ENCODE measurements around the gene EPN2. TPM values are rescaled to one million over a fixed set of nuclear protein-coding genes. Genes with fewer than 3 reads are reported as not detected.

EPN2 gene
- polyA plus RNA-seq, 1 of the 3 experiments (the other 2 are of a cell fraction) = 38.9 TPM

GRCh38 chr17:19308398-19308797, 71.2 kb downstream of the EPN2 start:
- no peak overlapping the region for H3K4me3 ChIP-seq (ENCODE audit: low read depth in 2 of 2, low read length in 1 of 2)
- H3K4me2 ChIP-seq = no peak overlapping the region
- peaks cover 15 to 20% of the 10 kb centered on the region in 2 experiments for H3K36me3 ChIP-seq (replicated peaks in 1 of 2; ENCODE audit: control insufficient read depth in 1 of 2, insufficient read depth in 2 of 2, low read length in 1 of 2)
- no peak overlapping the region for H3K9ac ChIP-seq
- TF ChIP-seq MEF2A (IDR thresholded peaks at IDR 0.05; ENCODE audit: borderline replicate concordance, low read depth) = no peak
- 0 out of 2 replicates have a peak, but pooled peaks cover 3% of the 10 kb centered on the region for H4K20me1 ChIP-seq (ENCODE audit: insufficient read depth)
- H3K27me3 ChIP-seq (ENCODE audit: insufficient read depth) = no peaks in the 10 kb centered on the region
- H3F3A ChIP-seq (replicated peaks; ENCODE audit: insufficient read depth) = peaks cover 8% of the 10 kb centered on the region
- peaks cover 19 to 22% of the 10 kb centered on the region in 2 experiments; a peak in 3 of 4 replicates for H3K4me1 ChIP-seq (ENCODE audit: control insufficient read depth in 1 of 2, insufficient read depth in 2 of 2, low read depth in 1 of 2, low read length in 1 of 2)
- no peak for DNase-seq
- POLR2A ChIA-PET = interaction anchor here (0.7 kb wide), 1 partner anchor 13 kb away, joined by 10 read pairs; no protein-coding TSS in a partner anchor
- H3K9me3 ChIP-seq = no peaks in the 10 kb centered on the region
- H3K79me2 ChIP-seq (ENCODE audit: insufficient read depth) = peaks cover 11% of the 10 kb centered on the region; the same call in 1 of the 2 replicates
- H3K27ac ChIP-seq (ENCODE audit: low read depth in 2 of 2, low read length in 1 of 2) = no peak overlapping the region
- no peaks in the 10 kb centered on the region for H3K9me2 ChIP-seq
- H2AFZ ChIP-seq (ENCODE audit: low read depth) = no peak overlapping the region
- 95% methylated on average over 8 of the region's 8 CpGs for WGBS (ENCODE audit: low lambda C conversion rate)
- CTCF ChIA-PET = interaction anchor here (0.6 to 0.8 kb wide), 2 partner anchors 13 to 54 kb away, joined by 3 read pairs; partner anchors contain the start of gene B9D1

DNA sequence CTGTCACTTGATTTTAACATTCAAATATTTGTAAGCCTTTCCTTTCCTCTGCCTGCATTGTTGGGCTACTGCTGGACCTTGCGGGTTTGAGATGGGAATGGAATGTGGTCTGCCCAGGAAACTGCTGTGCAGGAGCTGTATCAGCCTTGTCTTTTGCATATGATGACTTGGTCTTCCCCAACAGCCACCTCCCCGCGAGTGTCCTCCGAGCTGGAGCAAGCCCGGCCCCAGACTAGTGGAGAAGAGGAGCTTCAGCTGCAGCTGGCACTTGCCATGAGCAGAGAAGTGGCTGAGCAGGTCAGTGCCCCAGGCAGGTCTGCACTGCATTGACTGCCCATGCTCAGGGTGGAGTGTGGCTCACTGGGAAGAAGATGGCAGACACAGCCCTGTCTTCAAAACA, 72.5 kb downstream of the EPN2 start:
- Histone ChIP-seq H3K4me1 (ENCODE audit: control insufficient read depth in 1 of 2, insufficient read depth in 2 of 2, low read depth in 1 of 2, low read length in 1 of 2) (peaks cover 14 to 16% of the 10 kb centered on the region in 2 experiments; a peak in 3 of 4 replicates), H2AFZ (ENCODE audit: low read depth) (no peak overlapping the region), H3K36me3 (replicated peaks in 1 of 2; ENCODE audit: control insufficient read depth in 1 of 2, insufficient read depth in 2 of 2, low read length in 1 of 2) (peaks cover 15 to 33% of the 10 kb centered on the region in 2 experiments), H3K9ac (no peak overlapping the region), H3K27me3 (ENCODE audit: insufficient read depth) (no peaks in the 10 kb centered on the region), H4K20me1 (ENCODE audit: insufficient read depth) (no peaks in the 10 kb centered on the region), H3F3A (replicated peaks; ENCODE audit: insufficient read depth) (peaks cover 8% of the 10 kb centered on the region), H3K27ac (ENCODE audit: low read depth in 2 of 2, low read length in 1 of 2) (no peak overlapping the region), H3K79me2 (ENCODE audit: insufficient read depth) (no peaks in the 10 kb centered on the region), H3K9me3 (no peaks in the 10 kb centered on the region), H3K4me2 (no peak overlapping the region), H3K4me3 (ENCODE audit: low read depth in 2 of 2, low read length in 1 of 2) (no peak overlapping the region), H3K9me2 (no peaks in the 10 kb centered on the region)
- ChIA-PET POLR2A (no interaction called here), CTCF (interaction anchor here (1.2 kb wide), 1 partner anchor 10 kb away, joined by 3 read pairs; no protein-coding TSS in a partner anchor)
- TF ChIP-seq, protein P1, sequence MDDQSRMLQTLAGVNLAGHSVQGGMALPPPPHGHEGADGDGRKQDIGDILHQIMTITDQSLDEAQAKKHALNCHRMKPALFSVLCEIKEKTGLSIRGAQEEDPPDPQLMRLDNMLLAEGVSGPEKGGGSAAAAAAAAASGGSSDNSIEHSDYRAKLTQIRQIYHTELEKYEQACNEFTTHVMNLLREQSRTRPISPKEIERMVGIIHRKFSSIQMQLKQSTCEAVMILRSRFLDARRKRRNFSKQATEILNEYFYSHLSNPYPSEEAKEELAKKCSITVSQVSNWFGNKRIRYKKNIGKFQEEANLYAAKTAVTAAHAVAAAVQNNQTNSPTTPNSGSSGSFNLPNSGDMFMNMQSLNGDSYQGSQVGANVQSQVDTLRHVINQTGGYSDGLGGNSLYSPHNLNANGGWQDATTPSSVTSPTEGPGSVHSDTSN (IDR thresholded peaks at IDR 0.05) = no peak
- TF ChIP-seq RAD21 (IDR thresholded peaks at IDR 0.05; ENCODE audit: low read length) = no peak
- TF ChIP-seq RFX5 (IDR thresholded peaks at IDR 0.05; ENCODE audit: low read length) = no peak
- TF ChIP-seq ELF1 (IDR thresholded peaks at IDR 0.05) = no peak
- no peak for TF ChIP-seq MEF2A (IDR thresholded peaks at IDR 0.05; ENCODE audit: borderline replicate concordance, low read depth)
- TF ChIP-seq NRF1 (IDR thresholded peaks at IDR 0.05; ENCODE audit: low read depth, low read length) = no peak
- TF ChIP-seq SMC3 (IDR thresholded peaks at IDR 0.05; ENCODE audit: low read depth, low read length) = no peak
- TF ChIP-seq YY1 (IDR thresholded peaks at IDR 0.05; ENCODE audit: low read depth) = no peak
- no peak for DNase-seq
- WGBS (ENCODE audit: low lambda C conversion rate) = 98% methylated on average over 5 of the region's 5 CpGs

GRCh38 chr17:19310151-19310550, 73.0 kb downstream of the EPN2 start:
- no peaks in the 10 kb centered on the region for H3K9me3 ChIP-seq
- no peak overlapping the region for H3K4me3 ChIP-seq (ENCODE audit: low read depth in 2 of 2, low read length in 1 of 2)
- CTCF ChIA-PET = no interaction called here
- H3F3A ChIP-seq (replicated peaks; ENCODE audit: insufficient read depth) = peaks cover 8% of the 10 kb centered on the region
- H4K20me1 ChIP-seq (ENCODE audit: insufficient read depth) = no peaks in the 10 kb centered on the region
- H3K9ac ChIP-seq = no peak overlapping the region
- H2AFZ ChIP-seq (ENCODE audit: low read depth) = no peak overlapping the region
- WGBS (ENCODE audit: low lambda C conversion rate) = 87% methylated on average over 4 of the region's 4 CpGs
- H3K27me3 ChIP-seq (ENCODE audit: insufficient read depth) = no peaks in the 10 kb centered on the region
- H3K36me3 ChIP-seq (replicated peaks in 1 of 2; ENCODE audit: control insufficient read depth in 1 of 2, insufficient read depth in 2 of 2, low read length in 1 of 2) = peaks cover 15 to 38% of the 10 kb centered on the region in 2 experiments
- H3K79me2 ChIP-seq (ENCODE audit: insufficient read depth) = no peaks in the 10 kb centered on the region
- peaks cover 12 to 16% of the 10 kb centered on the region in 2 experiments; a peak in 3 of 4 replicates for H3K4me1 ChIP-seq (ENCODE audit: control insufficient read depth in 1 of 2, insufficient read depth in 2 of 2, low read depth in 1 of 2, low read length in 1 of 2)
- no peak for DNase-seq
- no peak for TF ChIP-seq MXI1 (IDR thresholded peaks at IDR 0.05; ENCODE audit: low read depth, low read length)
- no peak for TF ChIP-seq NRF1 (IDR thresholded peaks at IDR 0.05; ENCODE audit: low read depth, low read length)
- no peak for TF ChIP-seq RFX5 (IDR thresholded peaks at IDR 0.05; ENCODE audit: low read length)
- TF ChIP-seq, protein P1 (IDR thresholded peaks at IDR 0.05) = no peak
- TF ChIP-seq TAF1 (IDR thresholded peaks at IDR 0.05; ENCODE audit: borderline replicate concordance, low read depth, low read length) = no peak
- TF ChIP-seq FOXM1 (IDR thresholded peaks at IDR 0.05; ENCODE audit: low read depth) = no peak
- H3K27ac ChIP-seq (ENCODE audit: low read depth in 2 of 2, low read length in 1 of 2) = no peak overlapping the region
- H3K9me2 ChIP-seq = no peaks in the 10 kb centered on the region
- POLR2A ChIA-PET = no interaction called here
- H3K4me2 ChIP-seq = no peak overlapping the region

All from SK-N-SH (cell line).